Dendritic cell treated with granulocyte-macrophage colony-stimulating factor and Interleukin-4, amounts not matched to agents 40 ng/mL and 50 ng/mL, for 4 days (primary cell): ENCODE results near the gene SPATA32.

Source experiments
- H3K27ac Mint-ChIP-seq: one replicate; pipeline ENCODE4 v1.8.0; 2022; ENCODE audit warnings: mild to moderate bottlenecking, mixed read lengths
- H3K27me3 Mint-ChIP-seq: one replicate; pipeline ENCODE4 v1.8.0; 2022; ENCODE audit warnings: mild to moderate bottlenecking, mixed read lengths
- H3K36me3 Mint-ChIP-seq: one replicate; pipeline ENCODE4 v1.8.0; 2022; ENCODE audit warnings: low read depth, mixed read lengths
- H3K4me1 Mint-ChIP-seq: one replicate; pipeline ENCODE4 v1.8.0; 2022; ENCODE audit warnings: low read depth, mixed read lengths
- H3K4me3 Mint-ChIP-seq: one replicate; pipeline ENCODE4 v1.8.0; 2022; ENCODE audit warnings: mild to moderate bottlenecking, moderate library complexity, mixed read lengths
- H3K9me3 Mint-ChIP-seq: one replicate; pipeline ENCODE4 v1.8.0; 2022; ENCODE audit warnings: mixed read lengths
- intact Hi-C: fragments of 100-400 bp; cut with micrococcal nuclease; formaldehyde crosslinking; loops from one replicate; pipeline ENCODE4 v1.15.0; 2022

The SPATA32 gene

DNA sequence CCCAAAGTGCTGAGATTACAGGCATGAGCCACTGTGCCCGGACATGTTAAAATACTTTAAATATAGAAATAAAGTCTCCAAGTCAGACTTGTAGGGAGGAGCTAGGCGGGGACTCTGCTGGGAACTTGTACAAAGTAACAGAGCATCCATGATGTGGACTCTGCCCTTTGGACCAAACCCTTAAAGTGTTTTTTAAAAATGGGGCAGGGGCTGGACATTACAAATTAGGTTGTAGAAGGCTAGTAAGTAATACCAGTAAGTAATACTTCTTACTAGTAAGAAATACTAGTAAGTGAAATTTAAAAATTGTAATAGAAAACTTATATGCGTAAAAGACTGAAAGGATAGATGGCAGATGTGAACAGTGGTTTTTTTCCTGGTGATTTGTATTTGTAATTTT is 9.7 kb upstream of the SPATA32 start:
- no peak overlapping the region for H3K27ac Mint-ChIP-seq

DNA sequence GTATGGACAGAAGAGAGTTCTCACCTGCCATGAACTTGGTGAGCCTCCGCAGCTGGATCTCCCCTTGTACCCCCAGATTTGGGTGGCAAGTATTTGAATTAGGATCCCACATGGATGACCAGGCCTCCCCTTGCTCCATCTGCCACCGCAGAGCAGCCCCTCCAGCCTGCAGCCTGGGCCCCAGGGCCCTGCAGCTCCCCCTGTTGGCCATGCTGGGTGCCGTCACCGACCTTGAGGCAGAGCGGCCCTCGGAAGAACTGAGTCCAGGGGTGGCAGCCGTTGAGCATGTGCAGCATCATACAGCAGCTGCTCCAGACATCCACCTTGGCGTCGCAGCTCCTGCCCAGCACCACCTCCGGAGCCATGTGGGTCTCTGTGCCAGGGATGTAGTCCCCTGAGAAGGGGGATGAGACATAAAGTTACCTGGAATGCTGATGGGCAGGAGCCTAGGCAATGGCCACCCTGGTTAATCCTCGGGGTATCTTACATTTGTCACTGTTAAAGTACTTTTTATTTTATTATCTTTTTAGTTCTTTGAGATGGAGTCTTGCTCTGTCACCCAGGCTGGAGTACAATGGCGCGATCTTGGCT is 9.0 kb upstream of the SPATA32 start:
- H3K27me3 Mint-ChIP-seq, result no peaks in the 10 kb centered on the region
- H3K9me3 Mint-ChIP-seq, result no peaks in the 10 kb centered on the region
- H3K36me3 Mint-ChIP-seq, result peaks cover 100% of the 10 kb centered on the region
- no peak overlapping the region for H3K27ac Mint-ChIP-seq
- no peak overlapping the region for H3K4me3 Mint-ChIP-seq
- intact Hi-C loops, result no loop called here
- no peaks in the 10 kb centered on the region for H3K4me1 Mint-ChIP-seq

More for the DNA sequence above, 9.7 kb upstream of the SPATA32 start:
- no peaks in the 10 kb centered on the region for H3K9me3 Mint-ChIP-seq
- H3K4me1 Mint-ChIP-seq, result no peaks in the 10 kb centered on the region
- H3K4me3 Mint-ChIP-seq, result no peak overlapping the region
- peaks cover 97% of the 10 kb centered on the region for H3K36me3 Mint-ChIP-seq
- H3K27me3 Mint-ChIP-seq, result no peaks in the 10 kb centered on the region
- intact Hi-C loops, result no loop called here

GRCh38 chr17:45269912-45270311 is 8.0 kb upstream of the SPATA32 start:
- intact Hi-C loops, result no loop called here
- Mint-ChIP-seq H3K27me3 (no peaks in the 10 kb centered on the region), H3K4me3 (no peak overlapping the region), H3K4me1 (no peaks in the 10 kb centered on the region), H3K36me3 (peaks cover 100% of the 10 kb centered on the region), H3K27ac (no peak overlapping the region), H3K9me3 (no peaks in the 10 kb centered on the region)

DNA sequence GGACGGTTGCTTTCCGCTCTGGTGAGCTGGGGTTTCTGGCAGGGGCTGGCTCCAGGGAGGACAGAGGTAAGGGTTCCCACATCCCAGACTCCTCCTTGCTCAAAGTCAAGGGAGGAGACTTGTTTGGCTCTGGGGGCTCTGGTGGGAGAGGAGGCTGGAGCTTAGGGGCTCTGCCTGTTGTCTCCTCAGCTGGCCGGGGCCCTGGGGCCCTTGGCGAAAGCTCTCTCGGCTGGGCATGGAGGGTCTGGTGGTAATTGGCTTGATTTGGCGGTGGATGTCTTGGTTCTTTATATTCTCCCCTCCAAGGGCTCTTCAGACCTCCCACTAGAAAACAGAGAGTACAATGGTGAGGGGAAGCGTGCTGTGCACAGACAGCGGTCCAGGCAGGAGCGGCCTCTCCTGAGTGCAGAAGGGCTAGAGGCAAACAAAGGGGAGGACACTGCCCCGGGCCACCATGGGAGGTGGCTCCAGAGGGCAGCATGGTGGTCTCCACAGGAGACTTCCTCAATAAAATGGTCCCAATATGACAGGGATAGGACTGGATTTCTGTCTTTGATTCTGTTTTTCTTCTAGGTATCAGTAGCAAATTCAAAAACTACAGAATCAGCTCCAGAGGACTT is 5.7 kb upstream of the SPATA32 start:
- H3K4me1 Mint-ChIP-seq, result peaks cover 10% of the 10 kb centered on the region
- H3K27ac Mint-ChIP-seq, result no peak overlapping the region
- no peak overlapping the region for H3K4me3 Mint-ChIP-seq
- no peaks in the 10 kb centered on the region for H3K9me3 Mint-ChIP-seq
- H3K27me3 Mint-ChIP-seq, result no peaks in the 10 kb centered on the region
- peaks cover 100% of the 10 kb centered on the region for H3K36me3 Mint-ChIP-seq
- intact Hi-C loops, result no loop called here

- Mint-ChIP-seq H3K36me3 (peaks cover 90% of the 10 kb centered on the region), H3K4me1 (peaks cover 19% of the 10 kb centered on the region), H3K27me3 (no peaks in the 10 kb centered on the region), H3K9me3 (no peaks in the 10 kb centered on the region), H3K4me3 (no peak overlapping the region), H3K27ac (no peak overlapping the region)
- intact Hi-C loops, result no loop called here
Measured at GRCh38 chr17:45266372-45266926, 4.6 kb upstream of the SPATA32 start.

GRCh38 chr17:45265821-45266220 is 3.9 kb upstream of the SPATA32 start:
- Mint-ChIP-seq H3K4me3 (no peak overlapping the region), H3K36me3 (peaks cover 90% of the 10 kb centered on the region), H3K4me1 (peaks cover 23% of the 10 kb centered on the region), H3K27me3 (peaks cover 3% of the 10 kb centered on the region), H3K27ac (no peak overlapping the region), H3K9me3 (no peaks in the 10 kb centered on the region)
- intact Hi-C loops, result no loop called here

DNA sequence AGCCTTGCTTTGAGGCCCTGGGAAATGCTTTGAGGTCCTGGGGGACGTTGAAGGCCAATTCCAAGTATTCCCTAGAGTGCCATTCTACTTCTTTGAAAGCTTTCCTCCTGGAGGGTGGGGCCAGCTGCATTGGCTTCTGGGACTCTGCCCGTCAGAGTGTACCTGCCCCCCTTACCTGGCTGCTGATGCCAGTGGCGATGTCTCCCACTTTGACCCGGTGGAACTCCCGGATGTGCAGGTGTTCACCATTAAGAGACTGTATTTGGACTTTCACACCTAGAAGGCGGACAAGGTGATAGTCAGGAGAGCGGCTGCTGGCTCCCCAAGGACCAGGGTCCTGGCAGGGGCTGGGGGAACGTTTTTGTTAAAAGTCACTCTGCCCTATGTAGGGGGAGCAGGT is 3.1 kb upstream of the SPATA32 start:
- intact Hi-C loops, result no loop called here
- peaks cover 4% of the 10 kb centered on the region for H3K27me3 Mint-ChIP-seq
- peaks cover 90% of the 10 kb centered on the region for H3K36me3 Mint-ChIP-seq
- no peaks in the 10 kb centered on the region for H3K9me3 Mint-ChIP-seq
- no peak overlapping the region for H3K4me3 Mint-ChIP-seq
- H3K27ac Mint-ChIP-seq, result no peak overlapping the region
- H3K4me1 Mint-ChIP-seq, result peaks cover 32% of the 10 kb centered on the region

GRCh38 chr17:45264430-45264829 is 2.5 kb upstream of the SPATA32 start:
- intact Hi-C loops, result no loop called here
- Mint-ChIP-seq H3K4me3 (no peak overlapping the region), H3K27me3 (peaks cover 4% of the 10 kb centered on the region), H3K9me3 (no peaks in the 10 kb centered on the region), H3K27ac (no peak overlapping the region), H3K4me1 (peaks cover 32% of the 10 kb centered on the region), H3K36me3 (peaks cover 85% of the 10 kb centered on the region)

DNA sequence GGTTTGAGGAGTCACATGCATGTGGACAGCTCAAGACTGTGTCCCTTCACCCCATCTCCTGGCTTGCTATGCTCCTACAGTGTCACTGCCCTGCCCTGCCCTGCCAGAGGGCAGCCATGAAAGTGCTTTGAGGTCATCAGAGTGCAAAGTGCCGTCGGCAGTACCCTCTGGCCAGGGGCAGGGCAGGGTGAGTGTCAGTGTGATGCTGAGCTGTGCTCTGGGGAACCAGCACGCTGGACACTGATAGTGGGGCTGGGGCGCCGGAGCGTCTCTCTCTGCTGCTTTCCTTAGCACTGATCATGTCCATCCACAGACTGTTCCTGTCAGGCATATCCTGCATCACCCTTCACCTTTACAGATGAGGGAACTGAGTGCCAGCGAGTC is 1.6 kb upstream of the SPATA32 start:
- intact Hi-C loops, result no loop called here
- H3K4me3 Mint-ChIP-seq, result no peak overlapping the region
- peaks cover 75% of the 10 kb centered on the region for H3K36me3 Mint-ChIP-seq

DNA sequence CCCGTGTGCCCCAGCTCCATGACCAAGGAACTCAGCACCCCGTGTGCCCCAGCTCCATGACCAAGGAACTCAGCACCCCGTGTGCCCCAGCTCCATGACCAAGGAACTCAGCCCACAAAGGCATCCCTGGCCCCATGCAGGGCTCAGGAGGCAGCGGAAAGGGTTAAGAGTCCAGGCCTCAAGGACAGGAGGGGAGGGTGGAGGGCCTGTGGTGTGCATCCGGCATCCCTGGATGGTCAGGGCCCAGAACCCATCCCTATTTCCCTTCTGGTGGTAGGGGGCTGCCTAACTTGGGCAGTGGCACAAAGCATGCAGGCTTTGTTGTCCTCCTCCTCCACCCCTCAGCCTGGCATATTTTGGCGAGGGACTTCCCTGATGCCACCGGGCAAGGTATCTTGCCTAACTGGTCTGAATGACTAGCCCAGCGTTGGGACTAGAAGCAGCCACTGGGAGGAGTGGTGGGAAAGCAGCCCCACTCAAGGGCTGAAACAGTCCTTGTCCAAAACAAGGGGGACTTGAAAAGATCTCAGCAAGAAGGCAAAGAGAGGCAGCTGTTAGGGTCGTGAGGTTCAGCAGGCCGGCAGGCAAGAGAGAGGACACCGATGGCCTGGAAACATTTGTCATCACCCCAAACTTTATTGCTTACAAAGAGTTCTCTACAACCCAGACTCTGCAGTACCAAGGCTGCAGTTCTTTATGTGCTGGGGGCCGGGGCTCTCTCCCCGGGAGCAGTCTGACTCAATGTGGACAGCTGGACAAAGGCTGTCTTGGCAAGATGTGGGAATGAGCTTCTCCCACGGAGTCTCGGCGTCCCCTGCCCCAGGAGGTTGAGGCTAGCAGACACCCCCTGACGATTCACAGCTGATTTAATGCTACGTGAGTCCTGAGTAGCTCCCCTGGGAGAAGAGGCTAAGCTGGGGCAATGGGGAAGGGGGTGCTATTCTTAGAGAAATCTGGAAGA is 902 bp upstream of the SPATA32 start:
- Mint-ChIP-seq H3K36me3 (peaks cover 68% of the 10 kb centered on the region), H3K27me3 (peaks cover 4% of the 10 kb centered on the region), H3K9me3 (no peaks in the 10 kb centered on the region), H3K4me3 (peak overlapping the region; percentile 84), H3K4me1 (peaks cover 38% of the 10 kb centered on the region), H3K27ac (peak overlapping the region; percentile 71)
- intact Hi-C loops, result no loop called here

More for the DNA sequence above, 1.6 kb upstream of the SPATA32 start:
- Mint-ChIP-seq H3K9me3 (no peaks in the 10 kb centered on the region), H3K4me1 (peaks cover 38% of the 10 kb centered on the region), H3K27me3 (peaks cover 4% of the 10 kb centered on the region), H3K27ac (peak overlapping the region; percentile 71)

DNA sequence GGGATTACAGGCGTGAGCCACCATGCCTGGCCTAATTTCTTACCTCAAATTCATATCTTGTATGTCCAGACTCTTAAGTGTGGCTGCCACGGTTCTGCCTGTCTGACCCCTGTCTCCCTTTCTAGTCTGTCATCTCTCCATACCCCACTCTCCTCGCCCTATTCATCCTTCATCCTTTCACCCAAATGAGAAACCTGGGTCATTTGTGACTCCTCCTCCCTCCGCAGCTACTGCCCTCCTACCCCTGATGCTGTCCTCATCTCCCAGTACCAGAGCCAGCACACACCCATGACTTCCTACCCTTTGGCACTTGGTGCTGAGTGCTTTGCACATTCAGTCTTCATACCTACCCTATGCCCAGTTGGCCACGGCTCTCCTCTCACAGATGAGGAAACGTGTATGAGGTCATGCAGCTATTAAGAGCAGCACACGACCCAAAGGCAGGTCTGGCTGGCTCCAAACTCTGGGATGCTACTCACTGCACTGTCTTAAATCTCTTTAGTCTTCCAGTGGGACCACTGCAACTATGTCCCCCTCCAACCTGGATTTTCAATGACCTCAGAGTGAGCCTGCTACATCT is 1.6 kb downstream of the SPATA32 start:
- H3K36me3 Mint-ChIP-seq, result peaks cover 43% of the 10 kb centered on the region
- intact Hi-C loops, result no loop called here
- no peak overlapping the region for H3K4me3 Mint-ChIP-seq
- H3K27me3 Mint-ChIP-seq, result peaks cover 12% of the 10 kb centered on the region
- no peaks in the 10 kb centered on the region for H3K9me3 Mint-ChIP-seq
- H3K27ac Mint-ChIP-seq, result no peak overlapping the region
- peaks cover 53% of the 10 kb centered on the region for H3K4me1 Mint-ChIP-seq

DNA sequence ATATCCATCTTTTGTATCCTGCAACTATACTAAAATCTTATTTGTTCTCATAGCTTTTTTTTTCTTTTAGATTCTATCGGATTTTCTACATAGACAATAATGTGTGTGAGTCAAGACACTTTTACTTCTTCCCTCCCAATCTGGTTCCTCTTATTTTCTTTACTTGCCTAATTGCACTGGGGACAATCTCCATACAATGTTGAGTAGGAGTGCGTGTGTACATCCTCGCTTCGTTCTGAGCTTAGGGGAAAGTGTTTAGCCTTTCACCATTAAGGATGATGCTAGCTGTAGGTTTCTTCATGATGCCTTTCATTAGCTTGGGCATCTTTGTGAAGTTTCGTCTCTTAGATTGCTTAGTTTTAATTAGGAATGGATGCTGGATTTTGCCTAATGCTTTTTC is 2.9 kb downstream of the SPATA32 start:
- H3K27ac Mint-ChIP-seq, result no peak overlapping the region
- H3K27me3 Mint-ChIP-seq, result peaks cover 16% of the 10 kb centered on the region
- peaks cover 56% of the 10 kb centered on the region for H3K4me1 Mint-ChIP-seq
- no peaks in the 10 kb centered on the region for H3K9me3 Mint-ChIP-seq
- H3K4me3 Mint-ChIP-seq, result no peak overlapping the region
- intact Hi-C loops, result no loop called here
- H3K36me3 Mint-ChIP-seq, result peaks cover 30% of the 10 kb centered on the region

GRCh38 chr17:45257115-45257514 is 4.8 kb downstream of the SPATA32 start:
- Mint-ChIP-seq H3K36me3 (peaks cover 16% of the 10 kb centered on the region), H3K4me3 (no peak overlapping the region), H3K9me3 (no peaks in the 10 kb centered on the region), H3K27me3 (peaks cover 16% of the 10 kb centered on the region), H3K27ac (peak overlapping the region; percentile 55), H3K4me1 (peaks cover 48% of the 10 kb centered on the region)
- intact Hi-C loops, result no loop called here
